ENCODE data around the gene AFMID.
"Not testable (repeated sequence)": the region's sequence is repeated elsewhere in the genome, so short reads cannot be mapped to it uniquely, and the experiment has no call there.

Gene AFMID

DNA sequence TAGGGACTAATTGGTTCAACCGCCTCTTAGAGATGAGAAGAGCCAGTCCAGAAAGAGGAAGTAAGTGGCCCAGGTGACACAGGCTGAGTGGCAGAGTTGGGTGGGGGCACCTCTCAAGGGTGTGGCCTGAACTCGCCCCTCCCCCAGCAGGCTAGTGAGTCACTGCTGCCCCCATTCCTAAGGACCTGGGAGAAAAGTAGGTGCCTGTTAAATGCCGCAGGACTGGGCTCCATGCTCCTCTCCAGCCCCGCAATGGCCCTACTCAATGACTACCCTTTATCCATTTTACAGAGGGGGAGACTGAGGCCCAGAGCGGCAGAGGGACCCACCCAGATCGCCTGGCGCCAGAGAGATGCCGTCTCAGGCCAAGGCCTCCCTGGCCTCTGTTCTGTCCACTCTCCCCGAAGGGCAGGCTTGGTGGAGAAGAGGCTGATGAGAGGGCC is 52.3 kb downstream of the AFMID start:
- DNase-seq (ENCODE audit: low read depth), result no peak

- DNase-seq (ENCODE audit: low read depth), result no peak
Measured at GRCh38 chr17:78240012-78240655, 53.0 kb downstream of the AFMID start.

GRCh38 chr17:78240839-78241238 is 53.7 kb downstream of the AFMID start:
- DNase-seq (ENCODE audit: low read depth), result no peak

- DNase-seq (ENCODE audit: low read depth), result no peak
Measured at GRCh38 chr17:78241277-78242023, 54.3 kb downstream of the AFMID start.

GRCh38 chr17:78242024-78242742 is 55.0 kb downstream of the AFMID start:
- DNase-seq (ENCODE audit: low read depth), result no peak

GRCh38 chr17:78247304-78247703 is 60.1 kb downstream of the AFMID start:
- DNase-seq (ENCODE audit: low read depth), result no peak

GRCh38 chr17:78248051-78248914 is 61.1 kb downstream of the AFMID start:
- DNase-seq (ENCODE audit: low read depth), result no peak

- DNase-seq (ENCODE audit: low read depth), result no peak
Measured at GRCh38 chr17:78249074-78249817, 62.1 kb downstream of the AFMID start.

- no peak for DNase-seq (ENCODE audit: low read depth)
Measured at GRCh38 chr17:78249818-78250806, 63.0 kb downstream of the AFMID start.

DNA sequence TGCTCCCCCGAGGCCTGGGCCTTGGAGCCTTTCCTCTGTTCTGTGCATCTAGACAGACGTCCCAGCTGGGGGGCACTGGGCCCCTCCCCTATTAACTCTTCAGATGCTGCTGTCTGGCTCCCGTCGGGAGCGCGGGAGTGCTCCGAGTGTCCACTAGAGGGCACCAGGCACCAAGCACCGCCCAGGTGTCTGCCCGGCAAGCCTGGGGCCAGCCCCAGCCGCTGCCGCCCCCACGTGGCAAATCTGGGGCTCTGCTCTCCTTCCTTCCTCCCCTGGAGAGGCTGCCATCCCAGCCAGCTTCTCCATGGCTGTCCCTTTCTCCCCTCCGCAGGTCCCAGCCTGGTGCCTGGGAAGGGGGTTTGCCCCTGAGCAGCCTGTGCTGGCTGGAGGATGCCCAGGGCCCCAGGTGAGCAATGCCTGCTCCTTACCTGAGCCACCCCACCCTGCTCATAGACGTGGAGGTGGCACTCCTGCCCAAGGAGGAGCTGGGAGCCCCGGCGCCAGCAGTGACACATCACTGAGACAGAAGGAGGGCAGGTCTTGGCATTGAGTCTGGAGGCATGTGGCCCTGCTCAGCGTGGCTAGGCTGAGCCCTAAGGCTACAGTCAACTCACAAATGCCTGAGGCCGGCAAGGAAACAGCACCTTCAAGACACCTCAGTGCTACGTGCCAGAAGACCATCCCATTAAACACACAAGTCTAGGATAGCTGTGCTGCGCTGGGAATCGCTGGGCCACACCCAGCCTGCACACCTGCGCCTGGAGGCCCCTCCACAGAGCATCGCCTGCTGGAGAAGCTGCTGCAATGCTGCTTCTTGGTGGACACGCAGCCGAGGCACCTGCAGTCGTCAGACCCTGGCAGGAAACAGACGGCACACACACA is 64.0 kb downstream of the AFMID start:
- peak; percentile 61 for DNase-seq (ENCODE audit: low read depth)

DNA sequence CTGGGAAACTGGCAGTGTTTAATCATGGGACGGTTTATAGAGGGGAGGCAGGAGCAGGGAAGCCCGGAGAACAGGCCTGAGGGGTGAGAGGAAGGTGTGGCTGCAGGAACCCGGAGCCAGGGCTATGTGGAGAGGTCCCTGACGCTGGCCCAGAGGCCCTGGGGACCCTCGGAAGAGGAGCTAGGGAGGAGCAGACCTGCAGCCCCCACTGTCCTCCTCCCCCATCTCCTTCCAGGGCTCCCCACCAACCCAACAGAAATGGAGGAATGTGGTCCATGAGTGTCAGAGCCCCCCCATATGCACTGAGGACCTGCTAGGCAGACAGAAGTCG is 64.6 kb downstream of the AFMID start:
- no peak for DNase-seq (ENCODE audit: low read depth)

DNA sequence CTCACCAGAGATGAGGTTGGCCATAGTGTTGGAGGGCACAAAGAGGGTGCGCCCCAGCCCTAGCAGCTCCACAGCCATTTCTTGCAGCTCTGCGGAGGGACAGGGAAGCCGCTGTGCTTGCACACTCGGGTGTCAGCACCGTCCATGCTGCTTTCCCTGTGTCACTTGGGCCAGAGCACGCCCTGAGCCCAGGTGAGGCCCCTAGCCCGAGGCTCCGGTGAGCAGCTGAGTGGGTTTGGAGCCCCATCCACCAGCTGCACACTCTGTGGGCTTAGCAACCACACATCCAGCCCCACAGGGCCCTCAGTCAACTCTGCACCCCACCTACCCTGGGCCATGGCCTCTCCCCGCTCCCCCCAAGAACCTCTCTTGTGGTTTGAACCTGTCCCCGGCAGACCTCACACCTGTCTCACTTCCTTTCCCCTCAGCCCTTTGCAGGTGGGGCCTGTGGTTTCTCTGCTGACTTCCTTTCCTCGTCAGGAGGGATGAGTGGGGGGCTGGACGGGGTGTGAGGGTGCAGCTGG is 65.0 kb downstream of the AFMID start:
- DNase-seq (ENCODE audit: low read depth), result no peak

DNA sequence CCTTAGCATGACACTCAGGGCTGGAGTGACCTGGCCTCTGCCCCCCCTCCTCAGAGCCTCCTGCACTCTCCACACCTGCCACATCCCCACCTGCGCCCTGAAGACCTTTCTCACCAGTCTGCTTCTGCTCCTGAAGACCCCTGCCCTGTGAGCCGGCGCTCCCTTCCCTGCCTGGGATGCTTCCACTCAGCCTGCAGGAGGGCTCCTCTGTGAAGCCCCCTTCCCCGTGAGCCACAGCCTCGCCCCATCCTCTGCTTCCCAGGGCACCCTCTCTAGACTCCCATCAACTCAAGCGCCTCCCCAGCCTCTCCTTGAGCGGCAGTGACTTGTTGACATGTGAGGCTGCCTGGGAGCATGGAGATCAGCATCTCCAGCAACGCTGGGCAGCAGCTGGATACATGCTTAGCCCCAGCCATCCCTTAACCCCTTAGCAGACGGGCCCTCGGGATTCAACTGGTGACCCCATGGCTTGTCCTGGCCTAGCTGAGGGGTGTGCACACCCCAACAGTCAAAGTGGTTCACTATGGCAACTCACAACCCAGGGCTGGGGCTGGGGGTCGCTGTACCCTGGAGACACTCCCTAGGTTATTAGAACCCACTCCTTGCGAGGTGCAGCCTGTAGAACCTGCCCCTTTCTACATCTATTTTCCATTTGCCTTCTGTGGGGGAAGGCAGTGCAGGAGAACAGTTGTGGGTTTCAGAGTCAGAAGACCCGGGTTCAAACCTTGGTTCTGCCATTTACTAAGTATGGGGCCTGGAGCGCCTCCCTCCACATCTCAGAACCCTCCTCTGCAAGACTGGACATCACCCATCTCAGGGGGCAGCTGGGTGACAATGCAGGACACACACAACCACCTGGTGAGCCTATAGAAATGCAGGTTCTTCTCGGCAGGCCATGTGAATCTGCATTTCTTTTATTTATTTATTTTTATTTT is 65.8 kb downstream of the AFMID start:
- no peak for DNase-seq (ENCODE audit: low read depth)

DNA sequence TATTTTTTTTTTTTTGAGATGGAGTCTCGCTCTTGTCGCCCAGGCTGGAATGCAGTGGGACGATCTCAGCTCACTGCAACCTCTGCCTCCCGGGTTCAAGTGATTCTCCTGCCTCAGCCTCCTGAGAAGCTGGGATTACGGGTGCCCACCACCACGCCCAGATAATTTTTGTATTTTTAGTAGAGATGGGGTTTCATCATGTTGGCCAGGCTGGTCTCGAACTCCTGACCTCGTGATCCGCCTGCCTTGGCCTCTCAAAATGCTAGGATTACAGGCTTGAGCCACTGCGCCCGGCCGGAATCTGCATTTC is 66.4 kb downstream of the AFMID start:
- not testable (repeated sequence) for DNase-seq (ENCODE audit: low read depth)

DNA sequence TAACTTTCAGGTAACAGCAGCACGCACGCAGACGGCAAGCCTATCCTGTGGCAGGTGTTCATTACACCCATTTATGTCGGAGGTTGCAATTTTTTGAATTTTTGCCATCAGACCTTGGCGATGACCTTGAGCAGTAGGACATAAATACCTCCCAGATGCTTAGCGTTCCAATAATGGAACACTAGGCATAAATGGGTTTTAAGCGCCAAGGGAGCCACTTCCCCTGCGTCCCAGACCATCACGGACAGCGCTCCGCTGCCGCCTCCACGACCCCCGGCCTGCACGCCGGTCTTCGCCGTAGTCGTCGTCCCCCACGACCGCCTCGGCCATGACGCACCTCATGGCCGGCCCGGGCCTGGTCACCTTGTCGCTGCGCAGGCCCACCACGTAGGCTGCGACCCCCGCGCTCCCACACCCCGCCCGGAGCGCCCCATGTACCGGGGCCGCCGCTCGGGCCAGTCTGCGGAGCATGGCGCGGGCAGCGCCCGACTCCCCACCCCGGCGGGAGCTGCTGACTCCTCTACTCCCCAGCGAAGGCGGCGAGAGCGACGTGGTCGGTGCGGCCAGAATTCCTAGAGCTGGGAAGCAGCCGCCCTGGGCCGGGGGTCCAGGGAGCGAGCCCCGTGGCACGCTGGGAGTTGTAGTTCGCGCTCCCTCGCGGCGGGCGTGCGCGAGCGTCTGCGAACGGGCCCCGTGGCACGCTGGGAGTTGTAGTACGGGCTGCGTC is 66.9 kb downstream of the AFMID start:
- DNase-seq (ENCODE audit: low read depth), result peak; percentile 37

- DNase-seq (ENCODE audit: low read depth), result no peak
Measured at GRCh38 chr17:78255029-78255656, 68.0 kb downstream of the AFMID start.

Measured in GM04504 (cell line).